Activated effector memory CD4-positive, alpha-beta T cell treated with anti-CD3 and anti-CD28 coated beads, Interleukin-2, amount 50 U/mL, for 16 hours (primary cell): ENCODE data around the gene HTR3C.
"Not testable (repeated sequence)": the region's sequence is repeated elsewhere in the genome, so short reads cannot be mapped to it uniquely, and the experiment has no call there.

Experiments used
- DNase-seq: peaks from one replicate; pipeline ENCODE4 v3.0.0-alpha.2; 2020

Gene HTR3C

GRCh38 chr3:184031187-184031792 lies 21.6 kb upstream of the HTR3C start, which contains the start of gene HTR3D:
Gene HTR3D (plus strand): TSS chr3:184031742. CDS start chr3:184031742, 0 bp downstream.
- no peak for DNase-seq

DNA sequence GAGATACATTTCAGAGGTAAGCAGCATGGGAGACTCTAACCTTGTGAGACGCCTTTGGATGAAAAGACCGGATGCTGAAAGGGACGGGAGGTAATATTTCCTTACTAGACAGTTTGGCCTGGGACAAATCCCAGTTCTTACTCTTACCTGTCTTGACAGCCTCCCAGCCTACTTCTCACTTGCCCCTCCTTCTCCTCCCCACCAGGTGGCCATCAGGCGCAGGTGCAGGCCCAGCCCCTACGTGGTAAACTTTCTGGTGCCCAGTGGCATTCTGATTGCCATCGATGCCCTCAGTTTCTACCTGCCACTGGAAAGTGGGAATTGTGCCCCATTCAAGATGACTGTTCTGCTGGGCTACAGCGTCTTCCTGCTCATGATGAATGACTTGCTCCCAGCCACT lies 15.0 kb upstream of the HTR3C start:
- no peak for DNase-seq

DNA sequence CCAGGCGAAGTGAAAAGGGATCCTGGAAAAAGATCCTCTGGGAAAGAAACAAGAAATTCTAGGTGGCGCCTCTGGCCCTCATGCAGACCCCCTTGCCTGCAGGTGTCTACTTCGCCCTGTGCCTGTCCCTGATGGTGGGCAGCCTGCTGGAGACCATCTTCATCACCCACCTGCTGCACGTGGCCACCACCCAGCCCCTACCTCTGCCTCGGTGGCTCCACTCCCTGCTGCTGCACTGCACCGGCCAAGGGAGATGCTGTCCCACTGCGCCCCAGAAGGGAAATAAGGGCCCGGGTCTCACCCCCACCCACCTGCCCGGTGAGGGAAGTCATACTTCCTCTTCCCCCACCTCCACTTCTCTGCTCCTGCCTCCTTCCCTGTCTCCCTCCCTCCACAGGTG lies 14.5 kb upstream of the HTR3C start:
- DNase-seq = not testable (repeated sequence)

GRCh38 chr3:184039414-184039813 lies 13.4 kb upstream of the HTR3C start:
- no peak for DNase-seq

GRCh38 chr3:184040010-184040409 lies 12.8 kb upstream of the HTR3C start:
- no peak for DNase-seq

- DNase-seq = no peak
Measured at GRCh38 chr3:184042617-184043016, 10.2 kb upstream of the HTR3C start.

GRCh38 chr3:184045995-184046394 lies 6.9 kb upstream of the HTR3C start:
- DNase-seq = no peak

GRCh38 chr3:184050217-184050847 lies 2.5 kb upstream of the HTR3C start:
- DNase-seq = no peak

- DNase-seq = no peak
Measured at GRCh38 chr3:184058029-184058428, 5.2 kb downstream of the HTR3C start.

GRCh38 chr3:184059424-184059823 lies 6.6 kb downstream of the HTR3C start:
- no peak for DNase-seq

GRCh38 chr3:184062637-184063036 lies 9.8 kb downstream of the HTR3C start:
- DNase-seq = no peak

DNA sequence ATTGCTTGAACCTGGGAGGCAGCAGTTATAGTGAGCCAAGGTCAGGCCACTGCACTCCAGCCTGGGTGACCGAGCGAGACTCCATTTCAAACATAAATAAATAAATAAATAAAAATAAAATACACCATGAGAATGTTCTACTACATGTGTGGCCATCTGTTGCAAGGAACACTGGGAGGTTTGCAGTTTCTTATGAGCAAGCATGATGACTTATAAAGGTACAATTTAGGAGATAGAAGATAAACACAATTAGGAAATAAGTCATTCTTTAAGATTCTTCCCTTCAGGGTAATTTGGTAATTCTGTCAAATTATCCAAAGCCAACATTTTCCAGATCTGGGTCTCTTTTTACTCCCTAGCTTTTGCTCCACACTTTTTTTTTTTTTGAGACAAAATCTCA lies 13.4 kb downstream of the HTR3C start:
- no peak for DNase-seq

- no peak for DNase-seq
Measured at GRCh38 chr3:184067573-184068055, 14.8 kb downstream of the HTR3C start.

GRCh38 chr3:184068344-184068743 lies 15.5 kb downstream of the HTR3C start:
- no peak for DNase-seq

GRCh38 chr3:184071142-184071541 lies 18.3 kb downstream of the HTR3C start:
- not testable (repeated sequence) for DNase-seq

- no peak for DNase-seq
Measured at GRCh38 chr3:184073621-184074020, 20.8 kb downstream of the HTR3C start.

DNA sequence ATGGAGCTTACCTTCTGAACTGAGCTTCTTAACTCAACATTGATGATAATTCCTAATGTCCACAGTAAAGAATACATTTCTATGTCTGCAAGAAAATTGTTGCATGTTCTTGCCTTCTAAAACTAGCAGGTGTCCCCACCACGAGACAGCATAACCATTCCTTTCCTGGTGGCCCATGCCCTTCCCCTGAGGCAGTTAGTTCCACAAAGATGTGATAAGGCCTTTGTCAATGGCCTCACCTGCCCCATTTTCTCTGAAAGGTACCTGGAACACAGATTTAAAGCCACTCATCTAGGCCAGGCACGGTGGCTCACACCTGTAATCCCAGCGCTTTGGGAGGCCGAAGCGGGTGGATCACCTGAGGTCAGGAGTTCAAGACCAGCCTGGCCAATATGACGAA lies 23.1 kb downstream of the HTR3C start:
- DNase-seq = no peak

DNA sequence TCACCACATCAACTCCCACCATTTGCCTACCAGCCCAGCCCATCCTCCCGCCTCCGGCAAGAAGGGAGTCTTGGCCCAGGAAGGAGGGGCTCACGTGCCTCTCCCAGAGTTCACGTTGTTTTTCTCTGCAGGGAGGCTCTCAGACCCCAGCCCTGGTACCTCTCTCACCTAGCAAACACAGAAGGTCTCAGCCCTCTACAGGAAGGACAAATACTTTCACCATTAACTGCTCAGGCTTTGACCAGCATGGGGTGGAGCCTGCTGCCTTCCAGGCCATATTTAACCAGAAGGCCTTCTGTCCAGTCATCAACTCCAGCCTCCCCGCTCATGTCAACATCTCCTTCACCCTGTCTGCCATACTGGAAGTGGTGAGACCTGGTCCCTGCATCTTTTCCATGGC lies 25.0 kb downstream of the HTR3C start:
- no peak for DNase-seq

- no peak for DNase-seq
Measured at GRCh38 chr3:184078851-184079250, 26.0 kb downstream of the HTR3C start.

DNA sequence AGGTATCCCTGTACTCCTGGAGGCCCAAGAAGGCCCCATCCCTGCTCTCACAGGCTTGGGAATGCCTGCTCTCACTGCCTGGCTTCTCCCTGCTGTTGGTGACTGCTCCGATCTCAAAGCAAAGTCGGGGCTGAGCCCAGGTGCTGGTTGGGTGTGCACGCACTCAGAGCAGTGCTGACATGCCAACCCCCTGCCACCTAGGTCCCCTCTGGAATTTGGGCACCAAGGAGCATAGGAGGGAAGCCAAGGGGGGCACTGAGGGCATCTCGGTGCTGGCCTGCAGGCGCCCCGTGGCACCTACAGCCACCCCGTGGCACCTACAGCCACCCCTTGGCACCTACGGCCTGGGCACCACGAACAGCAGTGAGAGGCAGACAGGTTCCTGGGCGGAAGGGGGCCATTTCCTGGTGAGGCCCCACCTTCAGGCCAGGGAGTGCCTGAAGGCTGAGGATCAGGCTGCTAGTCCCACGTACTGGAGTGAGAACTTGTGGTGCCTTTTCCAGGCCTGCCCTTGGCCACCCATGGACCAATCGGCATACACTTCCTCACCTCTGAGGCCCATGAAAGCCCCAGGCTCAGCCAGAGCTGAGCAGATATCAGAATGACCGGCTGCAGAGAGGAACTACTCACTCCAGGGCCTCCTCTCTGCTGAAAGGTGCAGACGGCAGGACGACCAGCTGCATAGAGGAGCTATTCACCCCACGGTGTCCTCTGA lies 28.4 kb downstream of the HTR3C start:
- no peak for DNase-seq

DNA sequence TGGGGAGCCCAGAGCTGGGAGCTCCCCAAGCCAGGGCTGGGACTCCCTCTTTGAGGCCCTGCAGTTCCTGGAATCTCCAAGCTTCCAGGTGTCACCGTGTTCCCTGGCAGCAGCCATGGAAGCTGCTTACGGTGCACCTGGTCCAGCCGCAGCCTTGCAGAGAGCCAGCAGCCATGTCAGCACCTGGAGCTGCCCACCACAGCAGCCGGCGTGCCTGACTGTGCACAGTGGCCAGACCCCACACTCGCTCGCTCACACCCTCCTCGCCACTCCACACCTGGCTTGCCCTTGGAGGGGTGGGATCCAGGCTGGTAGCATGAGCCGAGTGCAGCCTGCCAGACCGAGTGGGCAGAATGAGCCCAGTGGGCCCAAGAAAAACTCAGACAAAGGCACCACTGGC lies 29.2 kb downstream of the HTR3C start:
- no peak for DNase-seq

GRCh38 chr3:184082465-184082864 lies 29.6 kb downstream of the HTR3C start:
- DNase-seq = no peak

GRCh38 chr3:184085389-184085852 lies 32.6 kb downstream of the HTR3C start:
- no peak for DNase-seq

- no peak for DNase-seq
Measured at GRCh38 chr3:184092199-184092598, 39.4 kb downstream of the HTR3C start.
